GM23338 (cell line): ENCODE data around the gene MIEF2. TPM values are rescaled to one million over a fixed set of nuclear protein-coding genes. Genes with fewer than 3 reads are reported as not detected.
"Not testable (repeated sequence)": the region's sequence is repeated elsewhere in the genome, so short reads cannot be mapped to it uniquely, and the experiment has no call there.

Source experiments
- ATAC-seq: fragments of 200-7000 bp; cut with Tn5 transposase; 3 replicates; pipeline ENCODE4 v1.9.1; 2020
- DNase-seq: peaks from one replicate; pipeline ENCODE4 v3.0.0-alpha.2; 2015; ENCODE audit warnings: low spot score
- H2AFZ ChIP-seq: fragments of 200-600 bp; sonication (generic); 2 replicates; pipeline ENCODE4 v1.8.0; 2016; ENCODE audit warnings: antibody characterized with exemption, mild to moderate bottlenecking, moderate library complexity
- H3F3A ChIP-seq: fragments of 200-600 bp; sonication (generic); replicated peaks from 2 replicates; pipeline ENCODE4 v1.8.0; 2017; ENCODE audit warnings: antibody characterized with exemption, mixed run types, low read depth
- H3K27ac ChIP-seq: fragments of 200-600 bp; sonication (generic); 2 replicates; pipeline ENCODE4 v1.6.1; 2016; ENCODE audit warnings: low read depth
- H3K27me3 ChIP-seq: fragments of 200-600 bp; sonication (generic); 2 replicates; pipeline ENCODE4 v1.8.0; 2016; ENCODE audit warnings: mild to moderate bottlenecking, mixed run types, moderate library complexity; ENCODE audit not compliant: insufficient read depth
- H3K36me3 ChIP-seq: fragments of 200-600 bp; sonication (generic); 2 replicates; pipeline ENCODE4 v1.8.0; 2016; ENCODE audit warnings: mild to moderate bottlenecking; ENCODE audit not compliant: insufficient read depth
- H3K4me1 ChIP-seq: fragments of 200-600 bp; sonication (generic); 2 replicates; pipeline ENCODE4 v1.8.0; 2016; ENCODE audit warnings: mild to moderate bottlenecking, moderate library complexity; ENCODE audit not compliant: insufficient read depth
- H3K4me2 ChIP-seq: fragments of 200-600 bp; sonication (generic); 2 replicates; pipeline ENCODE4 v1.7.1; 2017; ENCODE audit warnings: mixed run types
- H3K4me3 ChIP-seq: fragments of 200-600 bp; sonication (generic); 2 replicates; pipeline ENCODE4 v1.6.1; 2016; ENCODE audit warnings: mixed run types
- H3K79me2 ChIP-seq: fragments of 200-600 bp; sonication (generic); replicated peaks from 2 replicates; pipeline ENCODE4 v1.8.0; 2017; ENCODE audit warnings: mild to moderate bottlenecking; ENCODE audit not compliant: insufficient read depth
- H3K9me2 ChIP-seq: fragments of 200-600 bp; sonication (generic); 2 replicates; pipeline ENCODE4 v1.8.0; 2017; ENCODE audit not compliant: insufficient read depth
- H4K20me1 ChIP-seq: fragments of 200-600 bp; sonication (generic); replicated peaks from 2 replicates; pipeline ENCODE4 v1.8.0; 2017; ENCODE audit warnings: mild to moderate bottlenecking; ENCODE audit not compliant: insufficient read depth
- H3K27ac Mint-ChIP-seq: 2 replicates; pipeline ENCODE4 v1.8.0; 2020; ENCODE audit warnings: inconsistent platforms, mild to moderate bottlenecking, moderate library complexity, mixed read lengths
- H3K27me3 Mint-ChIP-seq: 3 replicates; pipeline ENCODE4 v1.8.0; 2022; ENCODE audit warnings: low read depth, mild to moderate bottlenecking, moderate library complexity, mixed read lengths, inconsistent platforms; ENCODE audit not compliant: insufficient read depth, poor library complexity
- H3K36me3 Mint-ChIP-seq: 3 replicates; pipeline ENCODE4 v1.8.0; 2021; ENCODE audit warnings: low read depth, mild to moderate bottlenecking, inconsistent platforms, moderate library complexity, mixed read lengths
- H3K4me1 Mint-ChIP-seq: 3 replicates; pipeline ENCODE4 v1.8.0; 2020; ENCODE audit warnings: mild to moderate bottlenecking, inconsistent platforms, mixed read lengths
- H3K4me3 Mint-ChIP-seq: 3 replicates; pipeline ENCODE4 v1.8.0; 2021; ENCODE audit warnings: moderate library complexity, mild to moderate bottlenecking, inconsistent platforms, mixed read lengths
- H3K9me3 Mint-ChIP-seq: 3 replicates; pipeline ENCODE4 v1.8.0; 2020; ENCODE audit warnings: moderate library complexity, mild to moderate bottlenecking, inconsistent platforms, mixed read lengths
- CREB1 ChIP-seq: fragments of 250-450 bp; sonication (Bioruptor Pico); IDR thresholded peaks from 2 replicates; pipeline ENCODE4 v1.5.0; 2020; ENCODE audit warnings: low read depth, mild to moderate bottlenecking, moderate library complexity
- CTCF ChIP-seq, 2 experiments: fragments of 200-600 bp in 1 of 2; sonication (generic) in 1 of 2; conservative IDR thresholded peaks; 2 replicates each; pipeline versions ENCODE4 v1.5.1 to v1.6.1; 2016 to 2017; ENCODE audit warnings: antibody characterized with exemption in 2 of 2, low read depth in 2 of 2, mild to moderate bottlenecking in 2 of 2, moderate library complexity in 1 of 2
- ETS1 ChIP-seq: IDR thresholded peaks from 2 replicates; pipeline ENCODE4 v1.6.1; 2016; ENCODE audit warnings: antibody characterized with exemption
- EZH2 ChIP-seq: fragments of 200-600 bp; sonication (generic); IDR thresholded peaks from one replicate; pipeline ENCODE4 v1.8.0; 2017; ENCODE audit warnings: antibody characterized with exemption, mild to moderate bottlenecking, low read depth; ENCODE audit not compliant: unreplicated experiment
- EZH2phosphoT487 ChIP-seq: fragments of 200-600 bp; sonication (generic); IDR thresholded peaks from one replicate; pipeline ENCODE4 v1.8.1; 2018; ENCODE audit warnings: antibody characterized with exemption; ENCODE audit not compliant: unreplicated experiment
- JUNB ChIP-seq: IDR thresholded peaks from one replicate; pipeline ENCODE4 v1.6.1; 2016; ENCODE audit warnings: antibody characterized with exemption; ENCODE audit not compliant: unreplicated experiment
- NANOG ChIP-seq: IDR thresholded peaks from 2 replicates; pipeline ENCODE4 v1.6.1; 2016; ENCODE audit warnings: antibody characterized with exemption, borderline replicate concordance
- REST ChIP-seq: IDR thresholded peaks from one replicate; pipeline ENCODE4 v1.6.1; 2018; ENCODE audit warnings: antibody characterized with exemption; ENCODE audit not compliant: unreplicated experiment
- STAT1 ChIP-seq: IDR thresholded peaks from one replicate; pipeline ENCODE4 v1.6.1; 2016; ENCODE audit warnings: antibody characterized with exemption; ENCODE audit not compliant: unreplicated experiment
- ZNF114 ChIP-seq: fragments of 250-450 bp; sonication (Bioruptor Pico); IDR thresholded peaks from 2 replicates; pipeline ENCODE4 v1.5.0; 2020; ENCODE audit warnings: mild to moderate bottlenecking, moderate library complexity
- ZNF331 ChIP-seq: fragments of 250-450 bp; sonication (Bioruptor Pico); IDR thresholded peaks from 2 replicates; pipeline ENCODE4 v1.5.0; 2020; ENCODE audit warnings: low read depth, mild to moderate bottlenecking, moderate library complexity
- polyA plus RNA-seq: library from polyadenylated mRNA; unstranded; fragments of >200 nt; fragmentation: Nextera tagmentation; extraction: Ambion mirVana; gene quantifications from 2 replicates; pipeline ENCODE4 v1.2.1, GENCODE V29; 2016
- total RNA-seq: library from RNA; depleted of rRNA; stranded (reverse); fragments of >200 nt; shearing (Covaris generic); gene quantifications from 2 replicates; pipeline ENCODE4 v1.2.3, GENCODE V29; 2014

The MIEF2 gene
- total and polyA plus RNA-seq, 2 experiments from 2014 or later = 8.2 to 26.5 TPM

GRCh38 chr17:18298061-18298460 lies 37.6 kb downstream of the MIEF2 start:
- ATAC-seq, H3K27me3 Mint-ChIP-seq, H3K4me1 Mint-ChIP-seq, H3K9me3 Mint-ChIP-seq, H3K27me3 ChIP-seq, H3K4me1 ChIP-seq, H3K4me3 Mint-ChIP-seq, H2AFZ ChIP-seq, DNase-seq, H3K4me2 ChIP-seq, H3K9me2 ChIP-seq, H3K4me3 ChIP-seq, H3K79me2 ChIP-seq, H3K27ac Mint-ChIP-seq, H3K27ac ChIP-seq, H3F3A ChIP-seq: not testable (repeated sequence)
- H3K36me3 ChIP-seq = peaks cover 61% of the 10 kb centered on the region
- H4K20me1 ChIP-seq = peaks cover 26% of the 10 kb centered on the region
- peaks cover 85% of the 10 kb centered on the region for H3K36me3 Mint-ChIP-seq

- H3K79me2 ChIP-seq = no peaks in the 10 kb centered on the region
- Mint-ChIP-seq H3K27me3 (no peaks in the 10 kb centered on the region), H3K9me3 (no peaks in the 10 kb centered on the region), H3K36me3 (peaks cover 84% of the 10 kb centered on the region), H3K27ac (no peak overlapping the region), H3K4me3 (no peak overlapping the region), H3K4me1 (no peaks in the 10 kb centered on the region)
- H4K20me1 ChIP-seq = peaks cover 32% of the 10 kb centered on the region
- no peak for DNase-seq
- no peak overlapping the region for H3K4me3 ChIP-seq
- H3K9me2 ChIP-seq = no peaks in the 10 kb centered on the region
- H3K36me3 ChIP-seq = peaks cover 68% of the 10 kb centered on the region
- H3K27ac ChIP-seq = no peak overlapping the region
- no peak overlapping the region for H2AFZ ChIP-seq
- no peak overlapping the region for H3K4me2 ChIP-seq
- no peaks in the 10 kb centered on the region for H3K4me1 ChIP-seq
- no peaks in the 10 kb centered on the region for H3K27me3 ChIP-seq
- no peaks in the 10 kb centered on the region for H3F3A ChIP-seq
- ATAC-seq = no peak
- TF ChIP-seq CTCF (conservative IDR thresholded peaks at IDR 0.05; ENCODE audit: low read depth in 2 of 2) = no peak
- no peak for TF ChIP-seq NANOG
- no peak for TF ChIP-seq ETS1
- TF ChIP-seq CREB1 (CRISPR knock-in tag) = no peak
- no peak for TF ChIP-seq EZH2
- TF ChIP-seq JUNB = no peak
- TF ChIP-seq STAT1 = no peak
- TF ChIP-seq ZNF114 = no peak
- no peak for TF ChIP-seq EZH2phosphoT487
- no peak for TF ChIP-seq REST
- TF ChIP-seq ZNF331 (CRISPR knock-in tag) = no peak
Measured at GRCh38 chr17:18300725-18301480, 40.4 kb downstream of the MIEF2 start.
